Vagina (tissue), 2 donors: ENCODE results near the gene UBE3D. TPM values are rescaled to one million over a fixed set of nuclear protein-coding genes. Genes with fewer than 3 reads are reported as not detected.

ENCODE experiments used
- DNase-seq, 2 donors: peaks; one replicate each; pipeline ENCODE4 v3.0.0-alpha.2; 2017; ENCODE audit errors: extremely low spot score in 2 of 2
- H3K27ac ChIP-seq: fragments of 200-600 bp; sonication (generic); one replicate; pipeline ENCODE4 v1.5.1; 2019
- H3K27me3 ChIP-seq: fragments of 200-600 bp; sonication (generic); one replicate; pipeline ENCODE4 v1.5.1; 2019
- H3K36me3 ChIP-seq, 2 donors: fragments of 200-600 bp; sonication (generic); one replicate each; pipeline ENCODE4 v1.5.1; 2017 to 2019
- H3K4me1 ChIP-seq: fragments of 200-600 bp; sonication (generic); one replicate; pipeline ENCODE4 v1.5.1; 2019
- H3K4me3 ChIP-seq, 2 donors: fragments of 200-600 bp; sonication (generic); 1 replicate in 1 of 2; 2 replicates in 1 of 2; pipeline ENCODE4 v1.5.1; 2016 to 2019
- H3K9me3 ChIP-seq: fragments of 200-600 bp; sonication (generic); one replicate; pipeline ENCODE4 v1.5.1; 2019
- CTCF ChIP-seq, 3 experiments: fragments of 450-650 bp in 2 of 3; fragments of 200-600 bp in 1 of 3; sonication (generic) in 1 of 3; IDR thresholded peaks; one replicate each; pipeline ENCODE4 v1.5.1; 2017 to 2019; ENCODE audit warnings: antibody characterized with exemption in 3 of 3, mild to moderate bottlenecking in 2 of 3, moderate library complexity in 2 of 3
- POLR2A ChIP-seq, 2 donors: fragments of 450-650 bp; IDR thresholded peaks; one replicate each; pipeline ENCODE4 v1.6.1; 2017; ENCODE audit warnings: antibody characterized with exemption in 2 of 2, mild to moderate bottlenecking in 2 of 2, moderate library complexity in 2 of 2
- POLR2AphosphoS5 ChIP-seq, 2 donors: sonication (generic); formaldehyde crosslinking; IDR thresholded peaks; one replicate each; pipeline ENCODE4 v1.9.0; 2017; ENCODE audit warnings: antibody characterized with exemption in 2 of 2, mild to moderate bottlenecking in 2 of 2, low read depth in 1 of 2; ENCODE audit not compliant: insufficient read depth in 1 of 2
- intact Hi-C: fragments of 100-400 bp; cut with DNase I; formaldehyde crosslinking; loops from one replicate; pipeline ENCODE4 v1.15.1; 2023
- total RNA-seq: library from RNA; depleted of rRNA; stranded (reverse); fragments of >200 nt; gene quantifications from one replicate; pipeline ENCODE4 v1.2.3, GENCODE V29; 2016

The UBE3D gene
- total RNA-seq, 1 donor from 2014 or later: 8.3 TPM

GRCh38 chr6:83086751-83087150 lies 21.1 kb upstream of the UBE3D start:
- no peaks in the 10 kb centered on the region for H3K36me3 ChIP-seq
- intact Hi-C loops: loop anchor here (10.0 kb wide), 1 partner anchor 1888 kb away; no protein-coding TSS in a partner anchor
- H3K27me3 ChIP-seq: no peaks in the 10 kb centered on the region
- no peak for DNase-seq
- H3K4me1 ChIP-seq: no peaks in the 10 kb centered on the region
- no peak overlapping the region for H3K27ac ChIP-seq
- H3K9me3 ChIP-seq: no peaks in the 10 kb centered on the region
- no peak for TF ChIP-seq CTCF (IDR thresholded peaks at IDR 0.05)
- no peak for TF ChIP-seq POLR2AphosphoS5 (IDR thresholded peaks at IDR 0.05; ENCODE audit: insufficient read depth in 1 of 2, low read depth in 1 of 2)
- TF ChIP-seq POLR2A (IDR thresholded peaks at IDR 0.05): no peak
- H3K4me3 ChIP-seq: no peak overlapping the region

DNA sequence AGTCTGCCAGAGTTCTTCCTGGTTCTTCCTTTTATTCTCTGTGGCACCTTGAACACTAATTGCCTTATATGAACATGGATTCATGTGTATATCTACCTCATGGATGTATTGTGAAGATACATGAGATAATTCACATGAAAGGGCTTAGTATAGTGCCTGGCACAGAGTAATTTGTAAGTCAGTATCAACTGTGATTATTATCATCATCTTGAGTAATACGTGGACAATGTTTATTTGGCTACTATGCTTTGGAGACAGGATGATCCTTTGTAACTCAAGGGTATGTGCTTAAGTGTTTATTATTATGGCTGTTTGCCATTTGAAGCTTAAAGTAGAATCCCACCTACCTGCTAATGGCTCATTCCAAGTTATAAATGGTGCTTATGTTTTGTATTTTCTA lies 17.8 kb upstream of the UBE3D start:
- no peak for TF ChIP-seq POLR2A (IDR thresholded peaks at IDR 0.05)
- no peak for TF ChIP-seq CTCF (IDR thresholded peaks at IDR 0.05)
- no peak for TF ChIP-seq POLR2AphosphoS5 (IDR thresholded peaks at IDR 0.05; ENCODE audit: insufficient read depth in 1 of 2, low read depth in 1 of 2)
- intact Hi-C loops: loop anchor here (10.0 kb wide), 1 partner anchor 1891 kb away; no protein-coding TSS in a partner anchor

DNA sequence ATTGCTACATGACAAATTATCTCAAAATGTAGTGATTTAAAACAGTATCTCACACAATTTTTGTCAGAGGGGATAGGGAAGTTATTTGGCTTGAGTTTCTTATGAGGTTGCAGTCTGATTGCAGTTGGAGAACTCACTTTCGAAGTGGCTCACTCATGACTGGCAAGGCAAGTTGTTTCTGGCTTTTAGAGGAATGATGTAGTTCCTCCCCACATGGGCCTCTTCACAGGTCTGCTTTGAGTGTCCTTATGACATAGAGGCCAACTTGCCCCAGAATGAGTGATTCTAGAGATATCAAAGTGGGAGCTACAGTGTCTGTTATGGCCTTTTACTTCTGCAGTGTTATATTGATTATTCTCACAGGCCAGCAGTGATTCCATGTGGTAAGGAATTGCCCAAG lies 8.0 kb upstream of the UBE3D start:
- no peaks in the 10 kb centered on the region for H3K9me3 ChIP-seq
- peaks cover 34% of the 10 kb centered on the region for H3K4me1 ChIP-seq
- no peak overlapping the region for H3K4me3 ChIP-seq
- no peaks in the 10 kb centered on the region for H3K36me3 ChIP-seq
- intact Hi-C loops: no loop called here
- DNase-seq: no peak
- no peak for TF ChIP-seq POLR2AphosphoS5 (IDR thresholded peaks at IDR 0.05; ENCODE audit: insufficient read depth in 1 of 2, low read depth in 1 of 2)
- no peak for TF ChIP-seq CTCF (IDR thresholded peaks at IDR 0.05)
- no peak for TF ChIP-seq POLR2A (IDR thresholded peaks at IDR 0.05)
- no peak overlapping the region for H3K27ac ChIP-seq
- no peaks in the 10 kb centered on the region for H3K27me3 ChIP-seq

More for the DNA sequence above, 17.8 kb upstream of the UBE3D start:
- H3K4me1 ChIP-seq: peaks cover 6% of the 10 kb centered on the region
- no peak overlapping the region for H3K4me3 ChIP-seq
- no peak overlapping the region for H3K27ac ChIP-seq
- DNase-seq: no peak
- H3K36me3 ChIP-seq: no peaks in the 10 kb centered on the region
- H3K9me3 ChIP-seq: no peaks in the 10 kb centered on the region
- H3K27me3 ChIP-seq: no peaks in the 10 kb centered on the region

DNA sequence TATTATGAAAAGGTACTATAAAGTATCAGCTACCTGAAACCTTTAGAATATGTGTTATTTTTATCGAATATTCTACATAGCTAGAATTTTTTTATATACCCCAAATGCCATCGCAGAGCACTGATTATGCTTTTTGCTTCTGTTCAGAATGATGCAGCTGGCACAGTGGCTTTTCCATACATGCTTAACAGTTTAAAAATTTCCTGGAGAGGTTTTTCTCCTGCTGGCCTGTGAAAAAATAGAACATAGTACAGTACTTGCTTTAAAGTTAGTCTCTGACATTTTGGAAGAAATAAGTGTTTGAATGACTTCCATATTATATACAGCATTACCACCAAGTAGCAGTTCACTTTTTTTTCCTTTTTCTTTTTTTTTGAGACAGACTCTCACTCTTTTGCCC lies 7.1 kb upstream of the UBE3D start:
- Histone ChIP-seq H3K27ac (no peak overlapping the region), H3K27me3 (no peaks in the 10 kb centered on the region), H3K9me3 (no peaks in the 10 kb centered on the region), H3K4me1 (peaks cover 38% of the 10 kb centered on the region), H3K36me3 (no peaks in the 10 kb centered on the region), H3K4me3 (no peak overlapping the region)
- no peak for DNase-seq
- intact Hi-C loops: no loop called here
- TF ChIP-seq CTCF (IDR thresholded peaks at IDR 0.05) (no peak), POLR2A (IDR thresholded peaks at IDR 0.05) (no peak), POLR2AphosphoS5 (IDR thresholded peaks at IDR 0.05; ENCODE audit: insufficient read depth in 1 of 2, low read depth in 1 of 2) (no peak)

DNA sequence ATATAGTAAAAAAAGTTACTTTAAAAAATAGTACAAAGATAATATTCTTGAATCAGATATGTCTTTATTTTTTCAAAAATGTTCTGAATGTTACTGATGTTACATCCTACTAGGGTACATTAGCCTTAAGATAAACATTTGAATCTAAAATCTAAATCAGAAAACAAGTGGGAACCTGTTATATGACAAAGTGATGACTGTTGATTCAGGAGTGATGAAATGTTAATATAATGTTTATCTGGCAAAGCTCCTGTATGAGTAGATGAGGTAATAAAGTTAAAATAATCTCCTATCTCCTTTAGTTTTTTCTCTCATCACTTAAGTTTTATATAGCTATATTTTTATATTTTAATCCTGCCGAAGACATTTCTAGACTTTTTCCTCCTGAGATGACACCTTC lies 6.1 kb upstream of the UBE3D start:
- Histone ChIP-seq H3K27me3 (no peaks in the 10 kb centered on the region), H3K27ac (no peak overlapping the region), H3K4me3 (no peak overlapping the region), H3K36me3 (no peaks in the 10 kb centered on the region), H3K9me3 (no peaks in the 10 kb centered on the region), H3K4me1 (peaks cover 38% of the 10 kb centered on the region)
- intact Hi-C loops: no loop called here
- no peak for DNase-seq
- no peak for TF ChIP-seq CTCF (IDR thresholded peaks at IDR 0.05)
- TF ChIP-seq POLR2AphosphoS5 (IDR thresholded peaks at IDR 0.05; ENCODE audit: insufficient read depth in 1 of 2, low read depth in 1 of 2): peak in 1 of 2 donors; percentile 14
